Epithelial cell of proximal tubule (primary cell): ENCODE data around the gene ZNF184. TPM values are rescaled to one million over a fixed set of nuclear protein-coding genes. Genes with fewer than 3 reads are reported as not detected.
A peak's percentile ranks its signal among the peaks of the same experiment; 100 is the strongest.

Experiments used
- DNase-seq: peaks from one replicate; pipeline ENCODE4 v3.0.0-alpha.2; 2011; ENCODE audit warnings: low read depth
- H3K4me3 ChIP-seq: 2 replicates; pipeline ENCODE4 v1.5.1; 2011; ENCODE audit warnings: low read depth, mild to moderate bottlenecking, low read length
- total RNA-seq: library from RNA; depleted of rRNA; stranded (reverse); fragments of >200 nt; gene quantifications from 2 replicates; pipeline ENCODE4 v1.2.3, GENCODE V29; 2015
- TF ChIP-seq, protein P1 (sequence below): conservative IDR thresholded peaks from 2 replicates; pipeline ENCODE4 v1.5.1; 2012; ENCODE audit warnings: low read depth, mild to moderate bottlenecking, low read length

ZNF184 gene
- total RNA-seq, 1 donor from 2014 or later = 3.7 TPM

GRCh38 chr6:27507041-27507956, 34.4 kb upstream of the ZNF184 start:
- no peak for DNase-seq
- TF ChIP-seq, protein P1, sequence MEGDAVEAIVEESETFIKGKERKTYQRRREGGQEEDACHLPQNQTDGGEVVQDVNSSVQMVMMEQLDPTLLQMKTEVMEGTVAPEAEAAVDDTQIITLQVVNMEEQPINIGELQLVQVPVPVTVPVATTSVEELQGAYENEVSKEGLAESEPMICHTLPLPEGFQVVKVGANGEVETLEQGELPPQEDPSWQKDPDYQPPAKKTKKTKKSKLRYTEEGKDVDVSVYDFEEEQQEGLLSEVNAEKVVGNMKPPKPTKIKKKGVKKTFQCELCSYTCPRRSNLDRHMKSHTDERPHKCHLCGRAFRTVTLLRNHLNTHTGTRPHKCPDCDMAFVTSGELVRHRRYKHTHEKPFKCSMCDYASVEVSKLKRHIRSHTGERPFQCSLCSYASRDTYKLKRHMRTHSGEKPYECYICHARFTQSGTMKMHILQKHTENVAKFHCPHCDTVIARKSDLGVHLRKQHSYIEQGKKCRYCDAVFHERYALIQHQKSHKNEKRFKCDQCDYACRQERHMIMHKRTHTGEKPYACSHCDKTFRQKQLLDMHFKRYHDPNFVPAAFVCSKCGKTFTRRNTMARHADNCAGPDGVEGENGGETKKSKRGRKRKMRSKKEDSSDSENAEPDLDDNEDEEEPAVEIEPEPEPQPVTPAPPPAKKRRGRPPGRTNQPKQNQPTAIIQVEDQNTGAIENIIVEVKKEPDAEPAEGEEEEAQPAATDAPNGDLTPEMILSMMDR = no peak
- H3K4me3 ChIP-seq = no peak overlapping the region

DNA sequence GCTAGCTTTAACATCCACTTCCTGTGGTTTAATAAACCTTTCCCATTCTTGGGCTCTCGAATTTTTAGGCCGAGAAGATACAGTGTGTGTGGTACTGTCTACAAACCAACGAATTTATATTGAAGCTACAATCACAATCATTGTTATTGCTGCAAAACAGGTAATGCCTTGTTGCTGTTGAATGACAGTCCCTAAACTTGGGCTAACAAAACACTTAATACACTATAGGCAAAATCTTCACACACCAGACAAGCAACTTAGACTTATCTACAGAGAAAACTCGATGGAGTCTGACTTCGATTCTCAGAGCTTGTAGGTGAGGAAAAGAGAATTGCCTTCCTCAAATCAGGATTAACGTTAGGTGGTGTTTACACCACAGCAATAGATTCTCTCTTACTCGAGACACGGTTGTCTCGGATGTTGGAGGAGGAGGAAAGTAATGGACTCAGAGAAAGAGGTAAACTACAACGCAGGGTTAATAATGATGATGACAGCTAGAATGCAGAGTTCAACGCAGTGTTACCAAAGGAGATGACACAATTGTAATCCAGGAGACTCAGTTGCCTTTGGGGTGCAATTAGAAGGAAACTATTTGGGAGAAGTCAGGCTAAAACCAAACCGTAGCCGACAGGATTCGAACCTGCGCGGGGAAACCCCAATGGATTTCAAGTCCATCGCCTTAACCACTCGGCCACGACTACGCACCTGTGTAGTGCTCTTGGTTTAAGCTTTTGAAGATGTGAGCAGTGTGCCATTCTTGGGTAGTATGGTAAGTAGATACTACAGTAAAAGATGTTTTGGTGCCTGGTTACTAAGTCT, 32.5 kb upstream of the ZNF184 start:
- DNase-seq = peak; percentile 38
- TF ChIP-seq, protein P1 = no peak
- no peak overlapping the region for H3K4me3 ChIP-seq

- peak; percentile 39 for DNase-seq
- TF ChIP-seq, protein P1 = no peak
These were observed 30.6 kb upstream of the ZNF184 start for GRCh38 chr6:27503436-27504030.

GRCh38 chr6:27502508-27503435, 29.9 kb upstream of the ZNF184 start:
- peak; percentile 31 for DNase-seq
- H3K4me3 ChIP-seq = peak overlapping the region; percentile 58
- TF ChIP-seq, protein P1 = no peak

More at GRCh38 chr6:27503436-27504030, 30.6 kb upstream of the ZNF184 start:
- H3K4me3 ChIP-seq = peak overlapping the region; percentile 58

- no peak for DNase-seq
- TF ChIP-seq, protein P1 = no peak
- H3K4me3 ChIP-seq = no peak overlapping the region
These were observed 28.3 kb upstream of the ZNF184 start for GRCh38 chr6:27501187-27501586.

GRCh38 chr6:27500177-27500576, 27.3 kb upstream of the ZNF184 start:
- H3K4me3 ChIP-seq = no peak overlapping the region
- DNase-seq = no peak
- TF ChIP-seq, protein P1 = no peak
